ENCODE measurements around the gene JARID2. TPM values are rescaled to one million over a fixed set of nuclear protein-coding genes. Genes with fewer than 3 reads are reported as not detected.
A peak's percentile ranks its signal among the peaks of the same experiment; 100 is the strongest.
"Not testable (repeated sequence)": the region's sequence is repeated elsewhere in the genome, so short reads cannot be mapped to it uniquely, and the experiment has no call there.

Gene JARID2
- polyA plus RNA-seq, 3 donors, result 26.8 to 28.2 (median 28.0) TPM

GRCh38 chr6:15409301-15410125 lies 163.6 kb downstream of the JARID2 start:
- no peak for DNase-seq (ENCODE audit: low read depth in 3 of 3, low spot score in 2 of 3)

DNA sequence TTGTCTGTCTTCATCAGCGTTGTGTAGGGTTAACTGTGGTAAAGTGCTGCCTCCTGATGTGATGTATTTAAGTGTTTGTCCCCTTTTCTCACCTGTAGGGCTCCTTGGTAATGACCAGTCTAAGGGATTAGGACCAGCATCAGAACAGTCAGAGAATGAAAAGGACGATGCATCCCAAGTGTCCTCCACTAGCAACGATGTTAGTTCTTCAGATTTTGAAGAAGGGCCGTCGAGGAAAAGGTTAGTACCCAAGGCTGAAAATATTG lies 164.2 kb downstream of the JARID2 start:
- DNase-seq (ENCODE audit: low read depth in 3 of 3, low spot score in 2 of 3), result no peak

DNA sequence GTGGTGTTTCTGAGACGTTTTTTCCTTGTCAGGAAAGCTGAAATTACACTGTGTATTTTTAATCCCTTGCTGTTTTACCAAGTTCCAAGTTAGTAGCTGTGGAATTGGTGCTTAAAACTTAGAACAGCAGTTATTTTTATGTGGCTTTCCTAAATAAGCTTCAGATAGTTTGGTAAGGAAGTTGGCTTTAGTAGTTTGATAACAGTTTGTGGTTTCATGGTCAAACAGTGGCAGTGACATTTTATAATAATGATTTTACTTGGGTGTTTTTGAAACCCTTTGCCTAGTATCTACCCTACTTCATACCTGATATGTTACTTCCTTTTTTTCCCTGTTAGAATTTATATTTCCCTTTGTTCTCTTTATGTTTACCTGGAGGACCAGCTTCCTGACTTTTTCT lies 164.9 kb downstream of the JARID2 start:
- DNase-seq (ENCODE audit: low read depth in 3 of 3, low spot score in 2 of 3), result no peak

DNA sequence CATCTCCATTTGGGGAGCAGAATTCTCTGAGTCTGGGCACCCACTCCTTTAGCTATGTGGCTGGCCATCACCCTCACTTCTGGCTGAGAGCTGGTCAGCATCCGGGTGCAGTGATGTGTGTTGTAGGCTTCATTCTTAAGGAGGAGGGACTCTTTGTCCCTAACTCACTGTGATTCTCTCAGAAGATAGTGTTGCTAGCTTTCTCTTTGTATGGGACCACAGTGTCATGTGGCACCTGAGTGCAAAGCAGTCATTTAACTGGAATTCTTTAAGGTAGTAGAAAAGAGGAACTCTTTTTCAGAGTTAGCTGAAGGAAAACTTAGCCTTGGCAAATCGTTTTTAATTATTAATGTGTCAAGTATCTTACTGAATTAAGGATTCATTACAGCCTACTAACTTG lies 165.9 kb downstream of the JARID2 start:
- DNase-seq (ENCODE audit: low read depth in 3 of 3, low spot score in 2 of 3), result no peak

DNA sequence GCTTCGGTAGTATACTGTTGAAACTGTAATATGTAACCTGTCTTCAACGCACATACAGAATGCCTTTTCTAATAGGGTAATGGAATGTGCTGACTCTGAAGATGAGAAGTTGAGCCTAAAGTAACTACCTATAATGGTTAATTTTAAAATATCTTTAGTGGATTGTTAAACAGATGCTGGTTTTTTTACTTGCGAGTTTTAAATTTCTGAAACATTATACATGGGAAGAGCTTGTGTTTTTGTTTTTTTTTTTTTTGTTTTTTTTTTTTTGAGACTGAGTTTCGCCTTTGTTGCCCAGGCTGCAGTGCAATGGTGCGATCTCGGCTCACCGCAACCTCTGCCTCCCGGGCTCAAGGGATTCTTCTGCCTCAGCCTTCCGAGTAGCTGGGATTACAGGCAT lies 166.9 kb downstream of the JARID2 start:
- DNase-seq (ENCODE audit: low read depth in 3 of 3, low spot score in 2 of 3), result no peak

DNA sequence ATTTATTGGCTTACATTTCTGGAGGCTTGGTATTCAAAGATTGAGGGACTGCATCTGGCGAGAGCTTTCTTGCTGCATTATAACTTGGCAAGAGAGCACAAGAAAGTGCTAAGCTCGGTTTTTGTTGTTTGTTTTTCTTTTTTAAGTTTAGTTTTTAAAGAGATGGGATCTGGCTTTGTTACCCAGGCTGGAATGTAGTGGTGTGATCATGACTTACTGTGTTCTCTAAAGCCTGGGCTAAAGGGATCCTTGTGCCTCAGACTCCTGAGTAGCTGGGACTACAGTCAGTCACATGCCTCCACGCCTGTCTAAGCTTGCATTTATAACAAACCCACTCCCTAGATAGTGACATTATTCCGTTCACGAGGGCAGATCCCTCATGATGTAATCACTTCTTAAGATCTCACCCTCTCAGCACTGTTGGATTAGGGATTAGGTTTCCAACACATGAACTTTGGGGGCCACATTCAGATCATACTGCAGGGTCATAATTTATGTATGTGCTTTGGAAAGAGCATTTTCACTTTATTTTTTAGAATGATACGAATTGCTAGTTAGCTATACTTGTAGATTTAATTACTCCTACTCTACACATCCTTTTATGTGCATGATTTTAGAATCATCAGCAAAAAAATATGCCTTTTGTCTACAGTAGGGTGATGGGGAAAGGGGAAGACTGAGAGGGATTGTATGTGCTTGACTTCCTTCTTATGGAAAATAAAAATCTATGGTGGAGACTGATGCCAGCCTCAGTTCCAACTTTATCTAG lies 167.8 kb downstream of the JARID2 start:
- no peak for DNase-seq (ENCODE audit: low read depth in 3 of 3, low spot score in 2 of 3)

DNA sequence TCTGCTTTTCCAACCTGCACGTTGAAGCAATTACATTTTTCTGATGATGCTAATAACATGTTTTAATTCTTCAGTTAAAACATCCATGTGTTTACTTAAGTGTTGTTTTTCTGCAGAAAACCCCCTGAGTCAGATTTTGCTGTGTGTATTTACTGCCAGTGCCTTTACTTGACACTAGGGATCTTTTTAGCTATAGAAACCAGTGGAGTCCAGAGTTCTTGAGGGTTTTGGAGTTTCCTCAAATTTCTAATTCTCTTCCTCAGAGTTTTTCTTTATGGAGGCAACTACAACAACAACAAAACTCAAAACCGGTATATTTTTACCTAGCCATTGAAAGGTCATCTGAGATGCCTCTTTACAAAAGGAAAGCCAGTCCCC lies 168.4 kb downstream of the JARID2 start:
- no peak for DNase-seq (ENCODE audit: low read depth in 3 of 3, low spot score in 2 of 3)

DNA sequence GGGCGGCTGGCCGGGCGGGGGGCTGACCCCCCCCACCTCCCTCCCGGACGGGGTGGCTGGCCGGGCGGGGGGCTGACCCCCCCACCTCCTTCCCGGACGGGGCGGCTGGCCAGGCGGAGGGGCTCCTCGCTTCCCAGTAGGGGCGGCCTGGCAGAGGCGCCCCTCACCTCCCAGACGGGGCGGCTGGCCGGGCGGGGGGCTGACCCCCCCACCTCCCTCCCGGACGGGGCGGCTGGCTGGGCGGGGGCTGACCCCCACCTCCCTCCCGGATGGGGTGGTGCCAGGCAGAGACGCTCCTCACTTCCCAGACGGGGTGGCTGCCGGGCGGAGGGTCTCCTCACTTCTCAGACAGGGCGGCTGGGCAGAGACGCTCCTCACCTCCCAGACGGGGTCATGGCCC lies 169.8 kb downstream of the JARID2 start:
- not testable (repeated sequence) for DNase-seq (ENCODE audit: low read depth in 3 of 3, low spot score in 2 of 3)

DNA sequence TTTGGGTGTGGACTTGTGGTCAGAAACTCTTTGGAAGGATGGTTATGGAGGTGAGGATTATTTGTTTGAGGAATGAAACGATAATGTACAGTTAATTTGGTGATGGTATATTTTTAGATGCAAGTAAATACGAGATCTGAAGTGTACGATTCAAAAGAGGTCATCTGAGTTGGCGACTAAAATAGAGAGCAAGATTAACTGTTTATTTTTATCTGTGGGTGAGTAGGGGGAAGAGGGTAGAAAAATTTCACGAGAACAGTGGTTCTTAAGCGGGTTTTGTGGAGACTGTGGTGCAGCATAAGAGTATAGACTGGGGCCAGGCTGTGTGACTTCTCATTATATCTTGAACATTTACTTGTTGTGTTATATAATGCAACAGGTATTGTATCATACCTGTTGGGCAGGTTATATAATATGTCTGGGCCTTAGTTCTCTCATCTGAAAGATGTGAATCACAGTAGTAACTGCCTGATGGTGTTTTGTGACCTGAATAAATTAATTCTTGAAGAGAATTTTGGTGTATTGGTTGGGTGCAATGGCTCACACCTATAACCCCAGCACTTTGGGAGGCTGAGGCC lies 171.2 kb downstream of the JARID2 start:
- no peak for DNase-seq (ENCODE audit: low read depth in 3 of 3, low spot score in 2 of 3)

DNA sequence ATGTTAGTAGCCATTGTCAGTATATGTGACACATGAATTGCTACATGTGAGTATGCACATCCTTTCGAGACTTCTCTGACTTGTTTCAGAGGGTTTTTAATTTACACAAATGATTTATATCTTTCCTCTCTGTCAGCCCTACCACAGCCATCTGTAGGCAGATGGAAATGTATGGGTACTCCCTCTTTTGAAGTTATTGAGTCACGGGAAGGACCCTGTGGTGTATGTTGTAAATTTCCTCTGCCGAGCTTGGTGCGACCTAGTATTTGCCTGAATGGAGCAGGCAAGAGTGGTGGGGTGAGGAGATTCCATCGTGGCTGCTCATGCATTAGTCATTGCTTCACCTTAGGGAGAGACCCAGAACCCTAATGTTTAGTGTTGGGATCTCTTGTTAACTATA lies 171.9 kb downstream of the JARID2 start:
- no peak for DNase-seq (ENCODE audit: low read depth in 3 of 3, low spot score in 2 of 3)

- DNase-seq (ENCODE audit: low read depth in 3 of 3, low spot score in 2 of 3), result no peak
Measured at GRCh38 chr6:15419493-15419892, 173.6 kb downstream of the JARID2 start.

- no peak for DNase-seq (ENCODE audit: low read depth in 3 of 3, low spot score in 2 of 3)
Measured at GRCh38 chr6:15420959-15421438, 175.1 kb downstream of the JARID2 start.

DNA sequence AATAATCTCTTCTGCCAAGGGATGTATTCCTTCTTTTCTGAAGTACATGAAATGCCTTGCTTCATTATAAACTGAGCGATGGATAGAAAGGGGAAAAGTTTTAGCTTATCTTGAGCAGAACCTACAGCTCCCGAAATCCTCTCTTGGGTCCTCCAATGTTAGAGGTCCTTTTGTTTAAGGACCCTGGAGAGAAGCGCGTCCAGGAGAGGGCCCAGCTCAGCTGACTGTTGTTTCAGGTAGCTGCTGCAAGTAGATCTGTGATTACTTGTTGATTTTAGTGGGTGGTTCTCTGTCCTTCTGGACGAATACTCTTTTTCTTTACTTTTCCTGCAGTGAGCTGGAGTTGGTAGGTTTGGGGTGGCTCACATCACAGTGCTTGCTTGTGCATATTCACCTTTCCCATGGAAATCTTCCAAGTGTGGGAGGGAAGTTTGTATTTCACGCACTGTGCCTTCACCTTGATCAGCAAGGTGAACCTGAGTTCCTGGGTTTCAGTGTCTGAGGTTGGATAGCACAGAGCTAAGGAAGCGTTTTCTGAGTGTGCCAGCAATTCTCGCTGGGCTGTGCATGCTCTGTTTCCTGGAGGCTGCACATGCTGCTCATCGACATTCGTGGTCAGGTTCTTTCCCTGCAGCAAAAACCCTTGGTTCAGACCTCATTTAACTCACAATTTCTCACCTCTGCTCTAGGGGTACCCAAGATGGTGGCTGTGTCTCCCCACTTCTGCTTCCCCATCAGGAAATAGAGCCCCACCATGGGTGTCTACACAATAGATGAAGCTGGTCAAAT lies 176.3 kb downstream of the JARID2 start:
- DNase-seq (ENCODE audit: low read depth in 3 of 3, low spot score in 2 of 3), result no peak

DNA sequence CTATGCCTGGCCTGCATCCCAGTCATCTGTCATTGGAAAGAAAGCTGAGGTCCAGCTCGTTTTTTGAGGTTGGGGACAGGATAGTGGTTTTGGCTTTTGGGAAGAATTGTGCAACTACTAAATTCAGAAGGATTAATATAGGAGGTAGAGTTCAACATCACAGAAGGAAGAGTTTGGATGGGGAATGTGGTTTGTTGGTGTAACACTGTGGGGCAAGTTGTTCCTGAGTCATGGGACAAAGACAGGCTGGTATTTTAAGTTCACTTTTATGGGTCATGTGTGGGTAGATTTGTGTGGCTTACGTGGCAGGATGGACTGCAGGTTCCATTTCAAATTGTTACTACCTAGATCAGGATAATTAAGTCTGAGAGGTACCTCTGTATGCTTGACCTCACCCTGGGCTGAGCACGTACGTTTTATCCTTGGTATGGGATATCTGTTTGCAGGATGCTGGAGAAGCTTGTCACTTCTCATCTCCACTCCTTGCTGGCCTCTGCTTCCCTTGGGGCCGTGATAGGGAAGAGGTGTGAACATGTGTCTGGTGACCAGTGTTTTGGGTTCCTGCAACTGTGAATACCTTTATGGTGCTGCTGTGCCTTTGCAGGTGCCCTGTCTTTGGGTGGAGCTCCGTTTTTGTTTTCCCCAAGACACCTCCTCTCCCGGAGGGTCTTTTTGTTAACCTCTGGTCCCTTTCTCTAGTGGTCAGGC lies 177.6 kb downstream of the JARID2 start:
- DNase-seq (ENCODE audit: low read depth in 3 of 3, low spot score in 2 of 3), result no peak

GRCh38 chr6:15425947-15426346 lies 180.1 kb downstream of the JARID2 start:
- no peak for DNase-seq (ENCODE audit: low read depth in 3 of 3, low spot score in 2 of 3)

DNA sequence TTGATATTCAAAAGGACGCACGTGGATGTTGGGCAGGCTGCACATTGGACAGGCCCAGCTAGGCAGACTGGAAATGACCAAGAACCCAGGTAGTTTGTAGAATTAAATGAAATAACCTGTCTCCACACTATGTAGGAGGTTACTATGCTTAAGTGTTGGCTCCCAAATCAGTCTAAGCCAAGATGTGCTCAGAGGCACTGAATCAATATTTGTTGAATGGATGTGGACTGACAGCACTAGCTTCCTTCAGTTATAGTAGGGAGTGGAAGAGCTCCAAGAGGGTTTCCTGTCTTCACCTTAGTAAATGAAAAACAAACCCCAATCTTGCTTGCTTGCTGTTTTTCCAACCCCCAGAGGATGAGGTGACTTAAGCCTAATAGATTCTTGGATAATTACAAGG lies 180.5 kb downstream of the JARID2 start:
- DNase-seq (ENCODE audit: low read depth in 3 of 3, low spot score in 2 of 3), result no peak

DNA sequence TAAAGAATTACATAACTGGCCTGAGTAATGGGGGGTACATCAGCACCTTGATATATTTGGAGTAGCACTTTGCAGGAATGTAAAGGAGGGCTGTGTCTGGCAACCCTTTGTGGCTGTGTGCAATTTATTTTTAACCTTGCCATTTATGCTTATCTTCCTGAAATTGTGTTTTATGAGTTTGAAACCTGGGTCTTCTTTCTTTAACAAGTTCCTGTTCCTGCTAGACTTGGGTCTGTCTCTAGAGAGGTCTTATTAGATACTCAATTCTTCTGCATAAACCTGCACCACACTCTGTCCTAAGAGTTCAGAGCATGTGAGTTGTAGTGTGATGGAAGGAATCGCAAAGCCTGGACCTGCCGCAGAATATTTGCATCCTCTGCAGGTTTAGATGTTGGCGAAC lies 181.0 kb downstream of the JARID2 start:
- DNase-seq (ENCODE audit: low read depth in 3 of 3, low spot score in 2 of 3), result no peak

DNA sequence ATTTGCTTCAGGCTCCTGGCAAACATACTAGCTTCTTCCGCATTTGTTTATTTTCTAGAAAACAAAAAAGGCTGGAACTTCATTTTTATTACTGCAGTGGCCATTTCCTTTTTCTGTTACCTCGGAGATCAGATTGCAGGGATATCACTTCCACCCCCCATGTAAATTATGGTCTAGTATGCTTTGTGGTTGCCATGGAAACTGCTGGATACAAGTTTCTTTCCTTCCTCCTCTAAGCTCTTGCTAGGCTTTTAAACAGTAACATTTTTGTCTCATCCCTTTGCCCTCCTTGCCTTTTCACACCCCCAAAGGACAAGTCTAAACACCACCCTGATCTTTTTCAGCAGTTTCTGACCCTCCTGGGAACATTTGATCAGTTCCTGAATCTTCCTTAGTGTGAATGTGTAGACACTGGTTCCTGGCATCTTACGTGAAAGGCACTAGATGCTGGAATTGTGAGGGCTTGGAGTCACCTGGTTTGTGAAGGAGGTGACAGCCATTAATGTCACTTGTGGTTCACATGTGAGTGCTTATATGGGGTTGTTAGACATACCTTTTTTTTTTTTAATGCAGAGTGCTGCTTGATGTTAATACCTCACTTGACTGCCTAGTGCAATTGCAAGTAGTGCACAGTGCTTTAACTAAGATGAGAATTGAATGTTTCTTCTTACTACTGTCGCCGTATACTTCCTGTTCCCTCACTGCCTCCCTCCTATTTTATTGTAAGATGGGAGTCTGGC lies 181.6 kb downstream of the JARID2 start:
- DNase-seq (ENCODE audit: low read depth in 3 of 3, low spot score in 2 of 3), result peak in 1 of 3 donors; percentile 64

DNA sequence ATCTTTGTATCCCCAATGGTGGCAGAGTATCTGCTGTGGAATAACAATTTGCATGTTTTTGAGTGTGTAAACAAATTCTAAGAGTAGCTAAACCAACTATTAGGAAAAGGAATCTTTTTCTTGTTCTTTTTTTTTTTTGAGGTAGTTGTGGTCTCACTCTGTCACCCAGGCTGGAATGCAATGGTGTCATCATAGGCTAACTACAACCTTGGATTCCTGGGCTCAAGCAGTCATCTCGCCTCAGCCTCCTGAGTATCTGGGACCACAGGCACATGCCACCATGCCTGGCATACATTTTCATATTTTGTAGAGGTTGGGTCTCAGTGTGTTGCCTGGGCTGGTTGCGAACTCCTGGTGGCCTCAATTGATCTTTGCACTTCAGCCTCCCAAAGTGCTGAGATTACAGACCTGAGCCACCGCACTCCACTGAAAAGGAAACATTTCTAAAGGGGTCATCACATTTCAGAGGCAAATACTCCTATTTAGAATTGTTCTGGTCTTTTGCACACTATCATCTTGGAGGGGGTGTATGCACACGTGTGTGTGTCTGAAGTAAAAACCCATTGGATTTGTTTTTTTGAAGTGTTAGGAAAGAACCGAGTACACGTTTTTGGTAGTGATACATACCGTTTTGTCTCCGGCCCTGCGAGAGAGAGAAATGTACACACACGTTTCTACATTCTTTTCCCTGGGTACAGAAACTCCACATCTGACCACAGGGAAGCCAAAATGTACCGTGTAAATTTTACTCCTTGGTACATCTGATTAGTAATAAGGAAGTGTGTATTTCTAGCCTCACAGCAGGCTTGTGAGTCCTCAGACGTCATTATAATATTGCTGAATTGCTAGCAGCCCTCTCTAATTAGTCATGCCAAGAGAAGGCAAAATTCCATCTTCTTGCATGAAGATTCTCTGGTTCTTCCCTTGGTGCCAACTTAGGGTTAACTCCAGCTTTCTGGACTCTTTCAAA lies 183.6 kb downstream of the JARID2 start:
- no peak for DNase-seq (ENCODE audit: low read depth in 3 of 3, low spot score in 2 of 3)

All from right renal cortex interstitium (tissue), 3 donors.